ENCODE results near the gene SMIM22.

SMIM22 gene

DNA sequence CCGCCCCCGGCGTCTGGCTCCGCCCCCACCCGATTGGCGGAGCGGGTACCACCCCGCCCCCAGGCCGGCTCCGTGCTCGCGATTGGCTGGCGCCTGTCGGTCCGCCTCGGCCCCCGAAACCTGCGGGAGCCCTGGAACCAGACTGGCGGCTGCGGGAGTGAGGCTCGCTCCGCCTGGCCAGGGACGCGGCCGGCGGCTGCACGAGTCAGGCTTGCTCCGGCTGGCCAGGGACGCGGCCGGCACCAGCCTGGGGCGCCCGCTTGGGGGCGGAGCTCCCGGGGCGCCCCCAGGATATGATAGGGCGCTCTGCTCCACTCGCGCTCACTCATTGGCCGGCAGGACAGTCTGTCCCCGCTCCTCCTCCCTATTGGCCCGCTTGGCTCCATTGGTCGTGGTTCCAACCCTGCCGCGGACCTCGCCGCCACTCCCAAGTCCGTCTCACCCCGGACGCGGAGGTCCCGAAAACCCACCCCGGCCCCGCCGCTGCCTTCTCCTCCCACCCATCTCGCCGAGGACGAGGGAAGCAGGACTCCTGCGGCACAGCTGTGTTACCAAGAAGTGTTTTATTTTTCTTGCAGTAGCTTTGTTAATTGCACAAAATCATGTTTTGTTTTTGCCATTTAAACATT lies 7.6 kb downstream of the SMIM22 start:
- peak overlapping the region; percentile 96 for H3K4me3 ChIP-seq
- no peaks in the 10 kb centered on the region for H3K9me3 ChIP-seq (ENCODE audit: low read depth, low read length)
- H3K27ac ChIP-seq, result no peak overlapping the region
- TF ChIP-seq POLR2AphosphoS5 (IDR thresholded peaks at IDR 0.05; ENCODE audit: borderline replicate concordance, low read depth, low read length), result 0 out of 2 replicates have a peak, but pooled peaks have one; percentile 20
- TF ChIP-seq FOXP2 (optimal IDR thresholded peaks at IDR 0.05; ENCODE audit: control extremely low read depth, extremely low read length, insufficient read depth), result no peak
- no peak for TF ChIP-seq EZH2 (IDR thresholded peaks at IDR 0.05)
- peak; percentile 12 for DNase-seq (ENCODE audit: low read depth, low spot score)
- peaks cover 20% of the 10 kb centered on the region for H3K36me3 ChIP-seq (ENCODE audit: insufficient read depth, low read length)
- peak overlapping the region; percentile 43 for H3K9ac ChIP-seq (ENCODE audit: insufficient read length)

DNA sequence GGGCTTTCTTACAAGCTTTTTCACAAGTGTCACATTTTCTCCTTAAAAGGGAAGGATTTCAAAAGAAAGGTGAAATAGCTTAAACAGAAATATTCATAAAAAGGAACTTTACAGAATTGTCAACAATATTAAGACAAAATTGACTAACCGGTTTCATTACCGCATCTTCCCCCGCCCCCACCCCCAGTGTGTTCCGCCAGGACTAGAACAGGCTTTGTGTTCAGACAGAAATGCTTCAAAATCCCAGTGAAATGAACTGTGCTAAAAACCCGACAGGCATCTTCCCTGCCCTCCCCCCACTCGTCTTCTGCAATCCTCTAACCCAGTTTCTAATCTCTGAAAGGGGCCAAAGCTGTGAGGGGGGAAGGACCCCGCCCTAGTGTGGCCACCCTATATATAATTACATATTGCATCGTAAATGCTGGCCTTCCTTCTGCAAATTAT lies 8.3 kb downstream of the SMIM22 start:
- Histone ChIP-seq H3K27ac (no peak overlapping the region), H3K4me3 (peak overlapping the region; percentile 96), H3K9ac (ENCODE audit: insufficient read length) (peak overlapping the region; percentile 43), H3K36me3 (ENCODE audit: insufficient read depth, low read length) (peaks cover 23% of the 10 kb centered on the region), H3K9me3 (ENCODE audit: low read depth, low read length) (no peaks in the 10 kb centered on the region)
- TF ChIP-seq EZH2 (IDR thresholded peaks at IDR 0.05) (no peak), FOXP2 (optimal IDR thresholded peaks at IDR 0.05; ENCODE audit: control extremely low read depth, extremely low read length, insufficient read depth) (no peak)
- no peak for DNase-seq (ENCODE audit: low read depth, low spot score)

DNA sequence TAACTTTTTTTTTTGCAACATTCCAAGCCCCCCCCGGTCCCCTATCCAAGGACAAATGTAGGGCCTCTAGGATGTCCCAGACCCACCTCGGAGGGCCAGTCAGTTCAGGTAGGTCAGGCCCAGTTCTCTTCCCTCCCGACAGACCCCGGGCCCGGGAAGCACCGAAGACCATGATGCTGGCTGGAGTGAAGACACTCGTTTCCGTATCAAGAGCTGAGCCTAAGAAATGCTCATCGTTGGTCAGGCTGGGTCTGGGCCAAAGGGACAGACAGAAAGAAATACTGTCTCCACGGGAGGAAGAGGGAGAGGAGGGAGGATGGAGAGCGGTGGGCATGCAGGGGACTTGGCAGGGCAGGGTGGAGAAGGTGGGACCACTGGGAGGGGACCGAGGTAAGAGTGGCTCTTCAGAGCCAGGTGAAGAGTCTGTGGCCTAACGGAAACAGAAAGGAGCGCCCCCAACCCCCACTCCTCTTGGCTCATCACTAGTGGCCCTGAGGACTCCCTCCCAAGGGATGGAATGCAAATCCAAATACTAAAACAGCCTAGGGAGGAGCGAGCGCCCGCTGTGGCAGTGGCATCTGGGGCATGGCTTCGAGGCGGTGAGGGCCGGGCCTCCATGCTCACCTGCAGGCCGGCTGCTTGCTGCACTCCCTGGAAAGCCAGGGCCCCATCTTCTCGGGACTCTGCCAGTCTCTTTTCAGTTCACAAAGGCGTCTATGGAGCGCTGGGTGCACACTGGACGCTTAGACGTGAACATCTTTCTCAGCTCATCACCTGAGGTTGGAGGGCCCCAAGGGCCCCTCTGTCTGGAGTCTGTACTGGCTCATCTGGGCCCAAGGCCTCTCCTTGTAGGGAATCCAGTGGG lies 9.0 kb downstream of the SMIM22 start:
- no peaks in the 10 kb centered on the region for H3K9me3 ChIP-seq (ENCODE audit: low read depth, low read length)
- H3K4me3 ChIP-seq, result no peak overlapping the region
- no peak overlapping the region for H3K9ac ChIP-seq (ENCODE audit: insufficient read length)
- TF ChIP-seq POLR2AphosphoS5 (IDR thresholded peaks at IDR 0.05; ENCODE audit: borderline replicate concordance, low read depth, low read length) (no peak), FOXP2 (optimal IDR thresholded peaks at IDR 0.05; ENCODE audit: control extremely low read depth, extremely low read length, insufficient read depth) (no peak), EZH2 (IDR thresholded peaks at IDR 0.05) (no peak)
- no peak overlapping the region for H3K27ac ChIP-seq
- no peak for DNase-seq (ENCODE audit: low read depth, low spot score)
- peaks cover 28% of the 10 kb centered on the region for H3K36me3 ChIP-seq (ENCODE audit: insufficient read depth, low read length)

DNA sequence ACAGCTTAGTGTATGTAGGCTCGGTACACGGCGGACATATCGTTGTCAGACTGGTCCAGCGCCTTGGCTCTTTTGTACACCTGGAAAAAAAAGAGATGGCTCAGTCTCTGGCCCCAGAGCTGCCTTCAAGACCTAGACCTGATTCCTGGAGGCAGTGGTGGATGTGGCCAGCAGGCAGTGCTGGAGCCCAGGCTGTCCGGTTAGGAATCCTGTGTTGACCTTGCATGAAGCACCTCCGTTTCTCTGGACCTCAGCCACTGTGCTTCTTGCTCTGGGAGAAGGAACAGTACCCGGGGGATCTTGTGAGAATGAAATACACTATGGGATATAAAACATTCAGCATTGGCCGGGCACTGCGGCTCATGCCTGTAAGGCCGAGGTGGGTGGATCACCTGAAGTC lies 10.1 kb downstream of the SMIM22 start:
- TF ChIP-seq POLR2AphosphoS5 (IDR thresholded peaks at IDR 0.05; ENCODE audit: borderline replicate concordance, low read depth, low read length) (no peak), FOXP2 (optimal IDR thresholded peaks at IDR 0.05; ENCODE audit: control extremely low read depth, extremely low read length, insufficient read depth) (no peak), EZH2 (IDR thresholded peaks at IDR 0.05) (no peak)
- DNase-seq (ENCODE audit: low read depth, low spot score), result no peak
- peaks cover 31% of the 10 kb centered on the region for H3K36me3 ChIP-seq (ENCODE audit: insufficient read depth, low read length)
- no peak overlapping the region for H3K27ac ChIP-seq
- no peak overlapping the region for H3K4me3 ChIP-seq
- H3K9ac ChIP-seq (ENCODE audit: insufficient read length), result no peak overlapping the region
- H3K9me3 ChIP-seq (ENCODE audit: low read depth, low read length), result no peaks in the 10 kb centered on the region

DNA sequence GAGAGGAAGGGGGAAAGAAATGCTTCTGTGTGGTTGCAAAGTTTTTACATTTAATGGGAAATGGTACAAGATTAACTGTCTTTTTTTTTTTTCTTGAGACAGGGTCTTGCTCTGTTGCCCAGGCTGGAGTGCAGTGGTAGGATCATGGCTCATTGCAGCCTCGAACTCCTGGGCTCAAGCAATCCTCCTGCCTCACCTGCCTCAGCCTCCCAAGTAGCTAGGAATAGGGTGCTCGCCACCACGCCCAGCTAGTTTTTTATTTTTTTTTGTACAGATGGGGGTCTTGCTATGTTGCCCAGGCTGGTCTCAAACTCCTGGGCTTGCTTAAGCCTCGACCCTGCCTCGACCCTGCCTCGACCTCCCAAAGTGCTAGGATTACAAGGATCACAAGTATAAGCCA lies 11.1 kb downstream of the SMIM22 start:
- H3K36me3 ChIP-seq (ENCODE audit: insufficient read depth, low read length), result peaks cover 36% of the 10 kb centered on the region
- H3K4me3 ChIP-seq, result no peak overlapping the region
- H3K27ac ChIP-seq, result no peak overlapping the region
- no peak for TF ChIP-seq POLR2AphosphoS5 (IDR thresholded peaks at IDR 0.05; ENCODE audit: borderline replicate concordance, low read depth, low read length)
- no peak for TF ChIP-seq FOXP2 (optimal IDR thresholded peaks at IDR 0.05; ENCODE audit: control extremely low read depth, extremely low read length, insufficient read depth)
- TF ChIP-seq EZH2 (IDR thresholded peaks at IDR 0.05), result no peak
- H3K9ac ChIP-seq (ENCODE audit: insufficient read length), result no peak overlapping the region
- H3K9me3 ChIP-seq (ENCODE audit: low read depth, low read length), result no peaks in the 10 kb centered on the region
- no peak for DNase-seq (ENCODE audit: low read depth, low spot score)

DNA sequence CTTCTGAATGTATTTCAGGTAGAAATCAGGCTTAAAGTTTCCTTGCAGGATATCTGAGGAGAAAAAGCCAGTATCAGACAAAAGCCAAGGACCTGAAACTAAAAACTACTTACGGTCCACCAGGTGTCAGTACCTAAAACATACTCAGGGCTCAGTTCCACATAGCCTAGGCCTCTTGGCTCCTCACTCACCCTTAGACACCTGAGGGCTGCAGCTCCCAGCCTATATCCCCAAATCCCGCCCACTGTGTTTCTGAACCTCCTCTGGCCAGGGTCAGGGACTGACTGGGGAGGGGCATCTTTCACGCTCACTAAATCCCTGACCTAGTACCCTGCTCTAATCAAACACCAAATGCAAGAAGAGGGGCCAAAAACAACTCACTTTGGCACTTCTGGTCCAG lies 16.1 kb downstream of the SMIM22 start:
- Histone ChIP-seq H3K27ac (no peak overlapping the region), H3K4me3 (no peak overlapping the region), H3K36me3 (ENCODE audit: insufficient read depth, low read length) (peaks cover 62% of the 10 kb centered on the region), H3K9ac (ENCODE audit: insufficient read length) (no peak overlapping the region), H3K9me3 (ENCODE audit: low read depth, low read length) (no peaks in the 10 kb centered on the region)
- TF ChIP-seq FOXP2 (optimal IDR thresholded peaks at IDR 0.05; ENCODE audit: control extremely low read depth, extremely low read length, insufficient read depth) (no peak), EZH2 (IDR thresholded peaks at IDR 0.05) (no peak), POLR2AphosphoS5 (IDR thresholded peaks at IDR 0.05; ENCODE audit: borderline replicate concordance, low read depth, low read length) (no peak)
- no peak for DNase-seq (ENCODE audit: low read depth, low spot score)

DNA sequence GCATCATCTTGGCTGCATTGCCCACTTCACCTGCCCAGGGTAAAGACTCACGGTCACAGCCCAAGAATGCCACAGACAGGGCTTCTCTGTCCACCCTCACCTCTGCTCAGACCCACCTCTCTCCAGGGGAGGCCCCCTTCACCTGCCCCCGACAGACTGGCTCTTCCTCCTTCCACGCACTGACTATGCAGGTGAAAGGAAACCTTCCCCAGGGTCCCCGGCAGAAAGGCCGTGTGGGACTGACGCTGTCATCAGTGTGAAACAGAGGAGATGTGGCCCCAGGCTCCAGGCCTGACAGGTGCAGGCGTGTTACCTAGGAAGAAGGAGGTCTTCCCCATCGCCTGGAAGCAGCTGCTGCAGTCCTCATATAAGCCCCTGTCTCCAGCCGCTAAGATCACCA lies 16.6 kb downstream of the SMIM22 start:
- no peak overlapping the region for H3K9ac ChIP-seq (ENCODE audit: insufficient read length)
- TF ChIP-seq POLR2AphosphoS5 (IDR thresholded peaks at IDR 0.05; ENCODE audit: borderline replicate concordance, low read depth, low read length) (no peak), FOXP2 (optimal IDR thresholded peaks at IDR 0.05; ENCODE audit: control extremely low read depth, extremely low read length, insufficient read depth) (no peak), EZH2 (IDR thresholded peaks at IDR 0.05) (no peak)
- no peak overlapping the region for H3K4me3 ChIP-seq
- DNase-seq (ENCODE audit: low read depth, low spot score), result no peak
- no peak overlapping the region for H3K27ac ChIP-seq
- no peaks in the 10 kb centered on the region for H3K9me3 ChIP-seq (ENCODE audit: low read depth, low read length)
- peaks cover 64% of the 10 kb centered on the region for H3K36me3 ChIP-seq (ENCODE audit: insufficient read depth, low read length)

DNA sequence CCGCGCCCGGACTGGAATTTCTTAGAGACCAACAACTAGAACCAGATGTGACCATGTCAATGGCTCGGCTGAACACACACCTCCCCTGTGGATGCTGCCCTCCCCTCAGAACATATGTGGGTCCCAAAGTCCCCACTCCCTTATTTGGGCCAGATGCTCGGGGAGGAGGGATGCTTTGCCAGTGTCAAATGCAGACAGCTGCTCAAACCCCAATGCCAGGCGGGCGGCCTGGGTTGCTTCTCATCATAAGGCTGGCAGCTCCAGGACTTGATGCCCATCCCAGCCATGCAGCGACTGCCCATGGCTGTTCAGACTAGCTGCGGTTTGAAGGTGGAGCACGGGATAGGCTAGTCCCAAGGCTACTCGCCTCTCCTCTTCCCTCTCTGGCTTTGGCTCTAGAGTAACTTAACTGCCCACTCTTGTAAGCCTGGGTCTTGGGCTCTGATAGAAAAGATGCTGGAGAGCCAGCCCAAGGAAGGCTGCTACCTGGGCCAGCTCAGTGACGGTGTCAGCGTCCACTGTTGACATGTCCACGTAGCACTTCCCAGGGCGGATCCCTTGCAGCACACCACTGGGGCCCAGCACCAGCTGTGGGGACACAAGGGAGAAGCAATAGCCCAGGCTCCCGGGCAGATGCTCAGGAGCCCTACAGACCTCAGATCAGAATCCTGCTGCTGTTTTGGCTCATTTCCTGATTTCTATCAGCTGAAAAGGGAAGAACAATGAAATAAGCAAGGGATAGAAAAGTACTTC lies 18.3 kb downstream of the SMIM22 start:
- peaks cover 60% of the 10 kb centered on the region for H3K36me3 ChIP-seq (ENCODE audit: insufficient read depth, low read length)
- no peak for DNase-seq (ENCODE audit: low read depth, low spot score)
- no peak overlapping the region for H3K27ac ChIP-seq
- TF ChIP-seq FOXP2 (optimal IDR thresholded peaks at IDR 0.05; ENCODE audit: control extremely low read depth, extremely low read length, insufficient read depth) (no peak), EZH2 (IDR thresholded peaks at IDR 0.05) (no peak), POLR2AphosphoS5 (IDR thresholded peaks at IDR 0.05; ENCODE audit: borderline replicate concordance, low read depth, low read length) (no peak)
- H3K9me3 ChIP-seq (ENCODE audit: low read depth, low read length), result no peaks in the 10 kb centered on the region
- no peak overlapping the region for H3K4me3 ChIP-seq
- H3K9ac ChIP-seq (ENCODE audit: insufficient read length), result no peak overlapping the region

Measured in SK-N-MC (cell line).